K562 (cell line): Measurements from ENCODE around the gene SHISA3. TPM values are rescaled to one million over a fixed set of nuclear protein-coding genes. Genes with fewer than 3 reads are reported as not detected.

Experiments used
- ATAC-seq: fragments of 200-7000 bp; cut with Tn5 transposase; 3 replicates; pipeline ENCODE4 v1.9.1; 2020; ENCODE audit warnings: moderate library complexity
- BruUV-seq: library from RNA; stranded (reverse); fragments of 400-500 nt; replicated peaks from 2 replicates; lab custom pipeline; 2021; lab: Mats Ljungman, UMichigan
- CTCF ChIA-PET: fragments of 300-600 bp; formaldehyde crosslinking; extraction: SDS; loops from one replicate; lab custom pipeline; 2021; ENCODE audit warnings: low intra/inter-chr PET ratio; lab: Yijun Ruan, JAX
- POLR2A ChIA-PET: fragments of 300-600, 350-650 bp; sonication (Branson Sonifier 250); formaldehyde crosslinking; extraction: SDS; loops from one replicate; lab custom pipeline; 2021; ENCODE audit warnings: antibody characterized with exemption, inconsistent platforms; lab: Yijun Ruan, JAX
- DNase-seq, 4 experiments: peaks; one replicate each; pipeline versions ENCODE4 v3.0.0 to v3.0.0-alpha.2; 2011 to 2018; ENCODE audit warnings: low spot score in 3 of 4, mixed read lengths in 3 of 4; ENCODE audit errors: extremely low read depth in 1 of 4
- FAIRE-seq: peaks from 2 replicates; lab custom pipeline; 2011; peaks lifted over from hg19 to GRCh38; lab: Jason Lieb, UNC
- H2AFZ ChIP-seq: 2 replicates; pipeline ENCODE4 v1.6.0; 2011; ENCODE audit warnings: low read depth, low read length, control low read depth, inconsistent platforms
- H3K27ac ChIP-seq: fragments of 200-600 bp; 3 replicates; pipeline ENCODE4 v1.8.0; 2011; ENCODE audit warnings: low read depth, mild to moderate bottlenecking, control low read depth, inconsistent platforms, low read length, moderate library complexity, mixed read lengths; ENCODE audit errors: extremely low read depth
- H3K27me3 ChIP-seq, 2 experiments: fragments of 300-600 bp in 1 of 2; 2 replicates in 1 of 2; 3 replicates in 1 of 2; pipeline versions ENCODE4 v1.6.0 to v1.8.0; 2011; ENCODE audit warnings: inconsistent platforms in 2 of 2, low read length in 2 of 2, mild to moderate bottlenecking in 1 of 2, mixed read lengths in 1 of 2, moderate library complexity in 1 of 2; ENCODE audit not compliant: control insufficient read depth in 2 of 2, insufficient read depth in 2 of 2
- H3K36me3 ChIP-seq: fragments of 300-600 bp; 3 replicates; pipeline ENCODE4 v1.8.0; 2011; ENCODE audit warnings: mild to moderate bottlenecking, low read length, inconsistent platforms; ENCODE audit not compliant: control insufficient read depth, insufficient read depth
- H3K4me1 ChIP-seq, 2 experiments: fragments of 200-600 bp in 1 of 2; replicated peaks in 1 of 2; 2 replicates in 1 of 2; 3 replicates in 1 of 2; pipeline versions ENCODE4 v1.5.1 to v1.8.0; 2011; ENCODE audit warnings: inconsistent platforms in 2 of 2, low read length in 2 of 2, mild to moderate bottlenecking in 1 of 2, mixed read lengths in 1 of 2, moderate library complexity in 1 of 2; ENCODE audit not compliant: control insufficient read depth in 2 of 2, insufficient read depth in 2 of 2
- H3K4me2 ChIP-seq: 2 replicates; pipeline ENCODE4 v1.6.1; 2011; ENCODE audit warnings: low read length, control low read depth, inconsistent platforms, mixed read lengths; ENCODE audit not compliant: insufficient read depth
- H3K4me3 ChIP-seq: fragments of 200-600 bp; sonication (generic), shearing (Covaris generic); 2 replicates; pipeline ENCODE4 v1.5.1; 2016; ENCODE audit warnings: control low read depth, inconsistent platforms
- H3K79me2 ChIP-seq: fragments of 200-600 bp; 3 replicates; pipeline ENCODE4 v1.8.0; 2011; ENCODE audit warnings: low read length, inconsistent platforms; ENCODE audit not compliant: control insufficient read depth, insufficient read depth
- H3K9ac ChIP-seq, 2 experiments: 2 replicates each; pipeline versions ENCODE4 v1.6.0 to v1.6.1; 2011; ENCODE audit warnings: low read depth in 2 of 2, low read length in 2 of 2, control low read depth in 1 of 2, inconsistent platforms in 1 of 2, mild to moderate bottlenecking in 1 of 2, mixed read lengths in 1 of 2; ENCODE audit not compliant: insufficient read depth in 1 of 2
- H3K9me1 ChIP-seq: one replicate; pipeline ENCODE4 v1.6.0; 2011; ENCODE audit warnings: inconsistent platforms, mild to moderate bottlenecking, low read length, moderate library complexity; ENCODE audit not compliant: control insufficient read depth, insufficient read depth
- H3K9me3 ChIP-seq: replicated peaks from 2 replicates; pipeline ENCODE4 v1.5.1; 2011; ENCODE audit warnings: low read depth, low read length, inconsistent platforms; ENCODE audit not compliant: control insufficient read depth, insufficient read depth
- H4K20me1 ChIP-seq: replicated peaks from 2 replicates; pipeline ENCODE4 v1.6.1; 2011; ENCODE audit warnings: low read length, inconsistent platforms, mixed read lengths; ENCODE audit not compliant: control insufficient read depth, insufficient read depth
- ATF7 ChIP-seq: fragments of 450-650 bp; IDR thresholded peaks from 2 replicates; pipeline ENCODE4 v1.7.1; 2014; ENCODE audit warnings: mild to moderate bottlenecking, moderate library complexity
- DPF2 ChIP-seq: fragments of 450-650 bp; IDR thresholded peaks from 2 replicates; pipeline ENCODE4 v1.6.1; 2016
- HMG20A ChIP-seq: fragments of 450-650 bp; formaldehyde crosslinking; conservative IDR thresholded peaks from 2 replicates; pipeline ENCODE4 v1.4.0; 2020; ENCODE audit warnings: mild to moderate bottlenecking, mixed read lengths
- NFATC3 ChIP-seq: fragments of 450-650 bp; IDR thresholded peaks from 2 replicates; pipeline ENCODE4 v1.6.1; 2017; ENCODE audit warnings: mild to moderate bottlenecking
- NFE2L1 ChIP-seq: fragments of 450-650 bp; IDR thresholded peaks from 2 replicates; pipeline ENCODE4 v1.6.1; 2016; ENCODE audit warnings: missing genetic modification characterization, low read depth, mild to moderate bottlenecking, missing compliant biosample characterization, moderate library complexity, borderline replicate concordance
- SMAD1 ChIP-seq: fragments of 150-350 bp; IDR thresholded peaks from 2 replicates; pipeline ENCODE4 v1.6.1; 2014; ENCODE audit warnings: low read length, low read depth; ENCODE audit not compliant: partially characterized antibody
- TCF7L2 ChIP-seq: fragments of 150-350 bp; IDR thresholded peaks from 2 replicates; pipeline ENCODE4 v1.6.1; 2016; ENCODE audit warnings: low read depth, mild to moderate bottlenecking, low read length, moderate library complexity
- ZEB2 ChIP-seq: fragments of 450-650 bp; IDR thresholded peaks from 2 replicates; pipeline ENCODE4 v1.6.1; 2016
- ZFP30 ChIP-seq: fragments of 250-450 bp; sonication (Bioruptor Pico); IDR thresholded peaks from 2 replicates; pipeline ENCODE4 v1.8.0; 2022; ENCODE audit warnings: moderate library complexity, mild to moderate bottlenecking, inconsistent platforms, borderline replicate concordance
- ZNF121 ChIP-seq: sonication (generic); formaldehyde crosslinking; conservative IDR thresholded peaks from 2 replicates; pipeline ENCODE4 v1.8.0; 2022; ENCODE audit warnings: missing genetic modification reagents
- ZNF197 ChIP-seq: fragments of 200-800 bp; sonication (Bioruptor generic); IDR thresholded peaks from 2 replicates; pipeline ENCODE4 v1.6.1; 2016; ENCODE audit warnings: low read depth, missing genetic modification characterization, missing compliant biosample characterization
- ZNF217 ChIP-seq: sonication (generic); formaldehyde crosslinking; IDR thresholded peaks from 2 replicates; pipeline ENCODE4 v1.8.0; 2022; ENCODE audit warnings: mild to moderate bottlenecking, missing genetic modification reagents
- ZNF586 ChIP-seq: fragments of 450-650 bp; formaldehyde crosslinking; conservative IDR thresholded peaks from 2 replicates; pipeline ENCODE4 v1.4.0; 2020; ENCODE audit warnings: mild to moderate bottlenecking, moderate library complexity
- WGBS: fragments of 100-300 bp; shearing (Covaris generic); methylation state at CpG from one replicate; pipeline ENCODE4 v1.1.6; 2016; ENCODE audit warnings: low coverage, mixed read lengths; ENCODE audit not compliant: insufficient coverage; ENCODE audit errors: missing lambda C conversion rate; 5-methylcytosine and 5-hydroxymethylcytosine counted together
- in situ Hi-C: fragments of 300-500 bp; cut with MboI; formaldehyde crosslinking; loops from 4 replicates; pipeline ENCODE4 v1.15.0; 2018; ENCODE audit warnings: inconsistent platforms, mixed read lengths
- intact Hi-C: fragments of 100-400 bp; cut with micrococcal nuclease; formaldehyde crosslinking; loops from 2 replicates; pipeline ENCODE4 v1.14.2; 2022
- polyA plus RNA-seq, 8 experiments: library from polyadenylated mRNA; depleted of rRNA in 4 of 8; stranded (reverse) in 5 of 8; unstranded in 3 of 8; fragments of >200 nt; fragmentation: Nextera tagmentation in 2 of 8; fragmentation: Illumina TruSeq in 1 of 8; extraction: Ambion mirVana in 2 of 8; extraction: Trizol in 1 of 8; gene quantifications; 2 replicates each; pipeline versions ENCODE4 v1.2.1 to v1.2.3, GENCODE V29; 2011 to 2014; ENCODE audit warnings: inconsistent platforms in 1 of 8, missing spikeins in 1 of 8
- total RNA-seq, 7 experiments: library from RNA; depleted of rRNA in 6 of 7; stranded (reverse); fragments of >200 nt in 6 of 7; fragmentation: Illumina TruSeq in 2 of 7; extraction: Trizol in 2 of 7; gene quantifications; 2 replicates each; pipeline versions ENCODE4 v1.2.1 to v1.2.3, GENCODE V29; 2011 to 2021; ENCODE audit warnings: low replicate concordance in 1 of 7
- TF ChIP-seq, protein P1 (sequence below): fragments of 250-450 bp; sonication (Bioruptor Pico); IDR thresholded peaks from 2 replicates; pipeline ENCODE4 v1.5.0; 2021; ENCODE audit warnings: mild to moderate bottlenecking, borderline replicate concordance
- TF ChIP-seq, protein P2 (sequence below), 3 experiments: fragments of 200-800 bp in 1 of 3; fragments of 250-450 bp in 1 of 3; fragments of 450-650 bp in 1 of 3; sonication (Bioruptor Pico) in 1 of 3; sonication (Bioruptor generic) in 1 of 3; formaldehyde crosslinking in 1 of 3; IDR thresholded peaks; 2 replicates each; pipeline versions ENCODE4 v1.6.1 to v1.8.0; 2016 to 2022; ENCODE audit warnings: mild to moderate bottlenecking in 2 of 3, missing genetic modification characterization in 2 of 3, missing compliant biosample characterization in 1 of 3, moderate library complexity in 1 of 3

SHISA3 gene
- total and polyA plus RNA-seq, 9 of the 15 experiments (the other 6 are each of a cell fraction or from before 2014, with no cell fraction given), result not detected

- CTCF ChIA-PET, result no interaction called here
- TF ChIP-seq TCF7L2 (no peak), ZNF121 (CRISPR knock-in tag) (no peak), ZNF197 (CRISPR knock-in tag) (no peak), ZFP30 (CRISPR knock-in tag) (no peak), ATF7 (no peak), ZNF586 (CRISPR knock-in tag) (no peak), DPF2 (no peak), SMAD1 (no peak), NFE2L1 (tag) (no peak), ZNF217 (no peak), HMG20A (CRISPR knock-in tag) (no peak), NFATC3 (no peak), ZEB2 (no peak)
- TF ChIP-seq, protein P1, sequence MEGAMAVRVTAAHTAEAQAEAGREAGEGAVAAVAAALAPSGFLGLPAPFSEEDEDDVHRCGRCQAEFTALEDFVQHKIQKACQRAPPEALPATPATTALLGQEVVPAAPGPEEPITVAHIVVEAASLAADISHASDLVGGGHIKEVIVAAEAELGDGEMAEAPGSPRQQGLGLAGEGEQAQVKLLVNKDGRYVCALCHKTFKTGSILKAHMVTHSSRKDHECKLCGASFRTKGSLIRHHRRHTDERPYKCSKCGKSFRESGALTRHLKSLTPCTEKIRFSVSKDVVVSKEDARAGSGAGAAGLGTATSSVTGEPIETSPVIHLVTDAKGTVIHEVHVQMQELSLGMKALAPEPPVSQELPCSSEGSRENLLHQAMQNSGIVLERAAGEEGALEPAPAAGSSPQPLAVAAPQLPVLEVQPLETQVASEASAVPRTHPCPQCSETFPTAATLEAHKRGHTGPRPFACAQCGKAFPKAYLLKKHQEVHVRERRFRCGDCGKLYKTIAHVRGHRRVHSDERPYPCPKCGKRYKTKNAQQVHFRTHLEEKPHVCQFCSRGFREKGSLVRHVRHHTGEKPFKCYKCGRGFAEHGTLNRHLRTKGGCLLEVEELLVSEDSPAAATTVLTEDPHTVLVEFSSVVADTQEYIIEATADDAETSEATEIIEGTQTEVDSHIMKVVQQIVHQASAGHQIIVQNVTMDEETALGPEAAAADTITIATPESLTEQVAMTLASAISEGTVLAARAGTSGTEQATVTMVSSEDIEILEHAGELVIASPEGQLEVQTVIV (CRISPR knock-in tag), result no peak
- TF ChIP-seq, protein P2, sequence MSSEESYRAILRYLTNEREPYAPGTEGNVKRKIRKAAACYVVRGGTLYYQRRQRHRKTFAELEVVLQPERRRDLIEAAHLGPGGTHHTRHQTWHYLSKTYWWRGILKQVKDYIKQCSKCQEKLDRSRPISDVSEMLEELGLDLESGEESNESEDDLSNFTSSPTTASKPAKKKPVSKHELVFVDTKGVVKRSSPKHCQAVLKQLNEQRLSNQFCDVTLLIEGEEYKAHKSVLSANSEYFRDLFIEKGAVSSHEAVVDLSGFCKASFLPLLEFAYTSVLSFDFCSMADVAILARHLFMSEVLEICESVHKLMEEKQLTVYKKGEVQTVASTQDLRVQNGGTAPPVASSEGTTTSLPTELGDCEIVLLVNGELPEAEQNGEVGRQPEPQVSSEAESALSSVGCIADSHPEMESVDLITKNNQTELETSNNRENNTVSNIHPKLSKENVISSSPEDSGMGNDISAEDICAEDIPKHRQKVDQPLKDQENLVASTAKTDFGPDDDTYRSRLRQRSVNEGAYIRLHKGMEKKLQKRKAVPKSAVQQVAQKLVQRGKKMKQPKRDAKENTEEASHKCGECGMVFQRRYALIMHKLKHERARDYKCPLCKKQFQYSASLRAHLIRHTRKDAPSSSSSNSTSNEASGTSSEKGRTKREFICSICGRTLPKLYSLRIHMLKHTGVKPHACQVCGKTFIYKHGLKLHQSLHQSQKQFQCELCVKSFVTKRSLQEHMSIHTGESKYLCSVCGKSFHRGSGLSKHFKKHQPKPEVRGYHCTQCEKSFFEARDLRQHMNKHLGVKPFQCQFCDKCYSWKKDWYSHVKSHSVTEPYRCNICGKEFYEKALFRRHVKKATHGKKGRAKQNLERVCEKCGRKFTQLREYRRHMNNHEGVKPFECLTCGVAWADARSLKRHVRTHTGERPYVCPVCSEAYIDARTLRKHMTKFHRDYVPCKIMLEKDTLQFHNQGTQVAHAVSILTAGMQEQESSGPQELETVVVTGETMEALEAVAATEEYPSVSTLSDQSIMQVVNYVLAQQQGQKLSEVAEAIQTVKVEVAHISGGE (CRISPR knock-in tag; IDR thresholded peaks at IDR 0.05), result no peak
These were observed 18.0 kb downstream of the SHISA3 start for GRCh38 chr4:42415281-42415680.

More at GRCh38 chr4:42415281-42415680, 18.0 kb downstream of the SHISA3 start:
- Histone ChIP-seq H3K36me3 (no peaks in the 10 kb centered on the region), H3K4me2 (no peak overlapping the region), H3K27me3 (no peaks in the 10 kb centered on the region), H3K79me2 (no peaks in the 10 kb centered on the region), H3K4me1 (no peaks in the 10 kb centered on the region), H2AFZ (no peak overlapping the region), H4K20me1 (no peaks in the 10 kb centered on the region), H3K27ac (no peak overlapping the region), H3K9ac (no peak overlapping the region), H3K4me3 (no peak overlapping the region), H3K9me1 (no peaks in the 10 kb centered on the region), H3K9me3 (no peaks in the 10 kb centered on the region)
- POLR2A ChIA-PET, result no interaction called here
- 0% methylated on average over 1 of the region's 1 CpG for WGBS
- intact Hi-C loops, result no loop called here
- in situ Hi-C loops, result no loop called here
- no peak for DNase-seq
- no peak for ATAC-seq
- no TSS peak for BruUV-seq
- FAIRE-seq, result no peak
